Stimulated activated CD4-positive, alpha-beta T cell treated with anti-CD3 and anti-CD28 coated beads, TNF-alpha, amount 100 ng/mL, for 1 hour (primary cell): ENCODE data around the gene TTC3.
A peak's percentile ranks its signal among the peaks of the same experiment; 100 is the strongest.
"Not testable (repeated sequence)": the region's sequence is repeated elsewhere in the genome, so short reads cannot be mapped to it uniquely, and the experiment has no call there.

Experiments
- DNase-seq, 3 donors: peaks; one replicate each; pipeline ENCODE4 v3.0.0-alpha.2; 2020; ENCODE audit warnings: low read depth in 3 of 3, low spot score in 1 of 3

The TTC3 gene, protein sequence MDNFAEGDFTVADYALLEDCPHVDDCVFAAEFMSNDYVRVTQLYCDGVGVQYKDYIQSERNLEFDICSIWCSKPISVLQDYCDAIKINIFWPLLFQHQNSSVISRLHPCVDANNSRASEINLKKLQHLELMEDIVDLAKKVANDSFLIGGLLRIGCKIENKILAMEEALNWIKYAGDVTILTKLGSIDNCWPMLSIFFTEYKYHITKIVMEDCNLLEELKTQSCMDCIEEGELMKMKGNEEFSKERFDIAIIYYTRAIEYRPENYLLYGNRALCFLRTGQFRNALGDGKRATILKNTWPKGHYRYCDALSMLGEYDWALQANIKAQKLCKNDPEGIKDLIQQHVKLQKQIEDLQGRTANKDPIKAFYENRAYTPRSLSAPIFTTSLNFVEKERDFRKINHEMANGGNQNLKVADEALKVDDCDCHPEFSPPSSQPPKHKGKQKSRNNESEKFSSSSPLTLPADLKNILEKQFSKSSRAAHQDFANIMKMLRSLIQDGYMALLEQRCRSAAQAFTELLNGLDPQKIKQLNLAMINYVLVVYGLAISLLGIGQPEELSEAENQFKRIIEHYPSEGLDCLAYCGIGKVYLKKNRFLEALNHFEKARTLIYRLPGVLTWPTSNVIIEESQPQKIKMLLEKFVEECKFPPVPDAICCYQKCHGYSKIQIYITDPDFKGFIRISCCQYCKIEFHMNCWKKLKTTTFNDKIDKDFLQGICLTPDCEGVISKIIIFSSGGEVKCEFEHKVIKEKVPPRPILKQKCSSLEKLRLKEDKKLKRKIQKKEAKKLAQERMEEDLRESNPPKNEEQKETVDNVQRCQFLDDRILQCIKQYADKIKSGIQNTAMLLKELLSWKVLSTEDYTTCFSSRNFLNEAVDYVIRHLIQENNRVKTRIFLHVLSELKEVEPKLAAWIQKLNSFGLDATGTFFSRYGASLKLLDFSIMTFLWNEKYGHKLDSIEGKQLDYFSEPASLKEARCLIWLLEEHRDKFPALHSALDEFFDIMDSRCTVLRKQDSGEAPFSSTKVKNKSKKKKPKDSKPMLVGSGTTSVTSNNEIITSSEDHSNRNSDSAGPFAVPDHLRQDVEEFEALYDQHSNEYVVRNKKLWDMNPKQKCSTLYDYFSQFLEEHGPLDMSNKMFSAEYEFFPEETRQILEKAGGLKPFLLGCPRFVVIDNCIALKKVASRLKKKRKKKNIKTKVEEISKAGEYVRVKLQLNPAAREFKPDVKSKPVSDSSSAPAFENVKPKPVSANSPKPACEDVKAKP (N-terminal part only)

GRCh38 chr21:37072988-37073416, at the start of gene TTC3, which contains the start of gene PIGP:
TSS of gene TTC3 (plus strand) at chr21:37073254. CDS start at chr21:37087258, 14,004 bp downstream.
TSS of gene PIGP (minus strand) at chr21:37073071. CDS start at chr21:37072515, 556 bp downstream.
- peak; percentile 88 to 98 (median 95) for DNase-seq

DNA sequence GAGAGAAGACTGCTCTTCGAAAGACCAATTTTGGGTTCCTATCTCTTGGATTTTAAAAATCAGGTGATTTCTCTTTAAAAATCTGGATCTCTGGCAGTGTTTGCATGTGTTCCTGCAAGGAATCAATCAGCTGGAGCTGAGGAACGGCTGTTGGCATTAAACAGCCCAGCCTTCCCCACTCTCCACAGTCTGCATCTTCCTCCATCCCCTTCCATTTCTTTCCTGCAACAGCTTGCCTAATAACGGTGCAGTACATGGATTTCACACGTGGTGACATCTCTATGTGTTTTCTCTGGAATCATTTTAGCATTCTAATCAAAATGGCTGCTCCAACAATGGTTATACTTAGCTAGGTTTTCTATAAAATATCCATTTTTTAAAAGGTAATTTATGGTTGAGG, 46.6 kb upstream of the TTC3 start:
- no peak for DNase-seq

- no peak for DNase-seq
These were observed 44.5 kb upstream of the TTC3 start for GRCh38 chr21:37028570-37028969.

DNA sequence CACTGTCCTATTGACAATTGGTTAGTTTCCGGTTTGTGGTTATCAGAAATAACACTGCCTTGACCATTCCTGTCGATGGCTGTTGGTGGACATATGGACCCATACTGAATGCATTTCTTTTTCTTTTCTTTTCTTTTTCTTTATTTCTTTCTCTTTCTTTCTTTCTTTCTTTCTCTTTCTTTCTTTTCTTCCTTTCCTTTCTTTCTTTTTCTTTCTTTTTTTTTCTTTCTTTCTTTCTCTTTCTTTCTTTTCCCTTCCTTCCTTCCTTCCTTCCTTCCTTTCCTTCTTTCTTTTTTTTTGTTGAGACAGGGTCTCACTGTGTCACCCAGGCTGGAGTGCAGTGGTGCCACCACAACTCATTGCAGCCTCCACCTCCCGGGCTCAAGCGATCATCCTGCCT, 42.2 kb upstream of the TTC3 start:
- DNase-seq, result no peak

GRCh38 chr21:37032293-37032692, 40.8 kb upstream of the TTC3 start:
- DNase-seq, result no peak

DNA sequence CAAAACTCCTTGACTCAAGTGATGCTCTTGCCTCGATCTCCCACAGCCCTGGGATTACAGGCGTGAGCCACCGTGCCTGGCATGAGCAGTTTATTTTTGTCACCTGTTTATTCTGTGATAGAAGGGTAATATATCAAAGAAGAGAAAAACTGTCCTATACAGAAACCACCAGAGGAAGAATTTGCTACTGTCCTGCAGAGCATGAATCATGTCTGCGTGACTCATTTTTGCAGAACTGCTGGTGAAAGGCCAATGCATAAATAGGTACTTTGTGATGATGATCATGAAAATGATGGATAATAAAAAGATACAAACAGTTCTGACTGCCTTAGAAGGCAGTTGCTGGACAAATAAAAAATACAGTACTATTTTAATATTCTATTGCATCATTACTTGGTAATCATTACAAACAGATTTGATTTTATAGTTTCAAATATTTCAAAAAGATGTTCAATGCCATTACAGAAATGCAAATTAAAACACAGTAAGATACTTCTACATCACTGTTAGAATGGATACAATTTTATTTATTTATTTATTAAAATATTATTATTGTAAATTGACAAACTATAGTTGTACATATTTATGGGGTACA, 40.1 kb upstream of the TTC3 start:
- no peak for DNase-seq

DNA sequence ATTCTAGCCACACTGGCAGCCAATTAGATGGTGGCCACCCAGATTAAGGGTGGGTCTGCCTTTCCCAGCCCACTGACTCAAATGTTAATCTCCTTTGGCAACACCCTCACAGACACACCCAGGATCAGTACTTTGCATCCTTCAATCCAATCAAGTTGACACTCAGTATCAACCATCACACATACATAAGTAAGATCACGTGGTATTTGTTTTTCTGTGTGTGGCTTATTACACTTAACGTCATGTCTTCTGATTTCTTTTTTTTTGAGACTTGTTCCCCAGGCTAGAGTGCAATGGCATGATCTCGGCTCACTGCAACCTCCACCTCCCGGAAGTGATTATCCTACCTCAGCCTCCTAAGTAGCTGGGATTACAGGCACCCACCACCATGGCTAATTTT, 38.7 kb upstream of the TTC3 start:
- DNase-seq, result not testable (repeated sequence)

GRCh38 chr21:37036177-37036576, 36.9 kb upstream of the TTC3 start:
- no peak for DNase-seq

DNA sequence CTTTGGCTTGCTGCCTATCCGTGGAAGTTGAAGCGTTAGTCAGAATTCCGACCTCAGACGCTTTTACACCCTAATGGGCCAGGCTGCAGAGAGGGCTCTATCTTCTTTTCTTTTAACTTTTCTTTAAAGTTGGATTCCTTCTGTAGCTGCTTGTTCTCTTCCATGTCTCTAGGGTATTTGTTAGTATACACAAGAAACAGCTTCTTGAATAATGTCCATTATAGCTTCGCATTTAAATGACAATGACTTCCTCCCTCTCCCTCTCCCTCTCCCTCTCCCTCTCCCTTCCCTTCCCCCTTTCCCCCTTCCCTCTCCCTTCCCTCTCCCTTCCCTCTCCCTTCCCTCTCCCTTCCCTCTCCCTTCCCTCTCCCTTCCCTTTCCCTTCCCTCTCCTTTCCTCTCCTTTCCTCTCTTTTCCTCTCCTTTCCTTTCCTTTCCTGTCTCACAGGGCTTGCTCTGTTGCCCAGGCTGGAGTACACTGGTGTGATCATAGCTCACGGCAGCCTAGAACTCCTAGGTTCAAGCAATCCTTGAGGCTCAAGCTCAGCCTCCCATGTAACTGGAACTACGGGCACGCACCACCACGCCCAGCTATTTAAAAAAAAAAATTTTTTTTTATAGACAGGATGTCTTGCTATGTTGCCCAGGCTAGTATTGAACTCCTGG, 33.5 kb upstream of the TTC3 start:
- no peak for DNase-seq

GRCh38 chr21:37040212-37040611, 32.8 kb upstream of the TTC3 start:
- DNase-seq, result no peak

DNA sequence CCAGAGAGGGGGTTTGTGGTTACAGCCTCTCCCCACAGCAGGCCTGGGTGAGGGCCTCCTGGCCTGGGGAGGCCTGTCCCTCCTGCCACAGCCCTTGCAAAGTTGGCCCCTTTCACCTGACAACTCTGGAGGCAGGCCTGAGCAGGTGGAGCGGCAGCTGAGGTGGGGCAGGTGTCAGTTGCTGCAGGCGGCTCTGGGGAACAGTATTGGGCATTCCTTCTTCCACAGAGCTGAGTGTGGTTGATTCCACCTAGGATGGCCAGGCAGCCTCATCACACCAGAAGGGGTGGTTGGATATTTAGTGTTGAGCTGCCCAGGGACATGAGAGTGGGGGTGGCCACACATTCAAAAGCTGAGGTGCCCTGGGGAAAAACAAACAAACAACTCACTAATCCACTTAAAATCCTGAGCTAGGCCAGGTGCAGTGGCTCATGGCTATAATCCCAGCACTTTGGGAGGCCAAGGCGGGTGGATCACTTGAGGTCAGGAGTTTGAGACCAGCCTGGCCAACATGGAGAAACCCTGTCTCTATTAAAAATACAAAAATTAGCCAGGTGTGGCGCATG, 31.3 kb upstream of the TTC3 start:
- no peak for DNase-seq

GRCh38 chr21:37043818-37044217, 29.2 kb upstream of the TTC3 start:
- no peak for DNase-seq

- no peak for DNase-seq
These were observed 28.4 kb upstream of the TTC3 start for GRCh38 chr21:37044643-37045042.

- DNase-seq, result no peak
These were observed 27.9 kb upstream of the TTC3 start for GRCh38 chr21:37045149-37045548.

DNA sequence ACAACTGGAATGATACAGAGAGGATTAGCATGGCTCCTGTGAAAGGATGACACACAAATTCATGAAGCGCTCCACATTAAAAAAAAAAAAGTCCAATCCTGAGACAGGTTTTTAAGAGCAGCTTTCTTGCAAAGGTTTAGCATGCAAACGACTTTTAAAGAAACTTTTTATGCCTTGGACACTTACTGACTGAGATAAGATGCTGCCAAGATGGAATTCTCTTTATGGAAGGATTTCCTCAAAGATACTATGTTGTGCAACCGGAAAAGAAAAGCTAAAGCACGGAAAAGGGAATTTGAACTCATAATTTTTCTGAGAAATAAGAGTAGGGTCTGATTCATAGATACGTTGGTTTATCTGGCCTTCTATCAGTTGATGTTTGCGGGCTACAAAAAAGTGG, 27.5 kb upstream of the TTC3 start:
- no peak for DNase-seq

GRCh38 chr21:37047079-37047478, 26.0 kb upstream of the TTC3 start:
- DNase-seq, result no peak

DNA sequence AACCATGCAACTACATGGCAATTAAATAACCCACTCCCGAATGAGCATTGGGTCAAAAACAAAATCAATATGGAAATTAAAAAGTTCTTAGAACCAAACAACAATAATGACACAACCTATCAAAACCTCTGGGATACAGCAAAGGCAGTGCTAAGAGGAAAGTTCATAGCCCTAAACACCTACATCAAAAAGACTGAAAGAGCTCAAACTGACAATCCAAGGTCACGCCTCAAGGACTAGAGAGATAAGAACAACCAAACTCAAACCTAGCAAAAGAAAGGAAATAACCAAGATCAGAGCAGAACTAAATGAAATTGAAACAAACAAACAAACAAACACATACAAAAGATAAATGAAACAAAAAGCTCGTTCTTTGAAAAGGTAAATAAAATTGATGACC, 23.3 kb upstream of the TTC3 start:
- not testable (repeated sequence) for DNase-seq

- DNase-seq, result no peak
These were observed 17.7 kb upstream of the TTC3 start for GRCh38 chr21:37055271-37055855.

DNA sequence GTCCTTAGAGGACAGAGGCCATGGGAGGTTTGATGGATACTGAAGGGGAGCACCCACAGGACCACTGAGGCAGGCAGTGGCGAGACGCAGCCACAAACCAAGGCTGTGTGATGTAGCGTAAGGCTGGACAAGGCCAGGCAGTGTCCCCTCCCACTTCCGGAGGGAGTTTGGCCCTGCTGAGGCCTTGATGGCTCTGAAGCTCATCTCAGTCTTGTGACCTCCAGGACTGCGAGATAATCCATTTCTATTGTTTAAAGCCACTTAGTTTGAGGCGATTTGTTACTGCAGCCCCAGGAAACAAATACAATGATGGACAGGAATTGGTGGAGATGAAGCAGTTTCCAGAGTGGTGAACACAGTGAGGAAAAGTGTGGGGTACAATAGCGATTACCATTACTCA, 15.4 kb upstream of the TTC3 start:
- DNase-seq, result no peak

GRCh38 chr21:37058261-37058660, 14.8 kb upstream of the TTC3 start:
- DNase-seq, result no peak
